H1 (cell line): ENCODE measurements around the gene SLC24A4. TPM values are rescaled to one million over a fixed set of nuclear protein-coding genes. Genes with fewer than 3 reads are reported as not detected.

ENCODE experiments used
- E2F6 ChIP-seq: IDR thresholded peaks from 2 replicates; pipeline ENCODE4 v1.6.1; 2012; ENCODE audit warnings: inconsistent platforms
- FOSL1 ChIP-seq: IDR thresholded peaks from 2 replicates; pipeline ENCODE4 v1.6.1; 2011; ENCODE audit warnings: mild to moderate bottlenecking, low read depth, low read length, moderate library complexity; ENCODE audit not compliant: insufficient read depth
- SIRT6 ChIP-seq: IDR thresholded peaks from one replicate; pipeline ENCODE4 v1.7.1; 2012; ENCODE audit warnings: low read length, inconsistent platforms
- SRF ChIP-seq: IDR thresholded peaks from 2 replicates; pipeline ENCODE4 v1.6.1; 2011; ENCODE audit warnings: mild to moderate bottlenecking, low read depth, low read length, moderate library complexity
- TAF1 ChIP-seq: IDR thresholded peaks from 2 replicates; pipeline ENCODE4 v1.6.1; 2011; ENCODE audit warnings: mild to moderate bottlenecking, low read depth, low read length
- ZNF274 ChIP-seq: IDR thresholded peaks from 2 replicates; pipeline ENCODE4 v1.7.0; 2012; ENCODE audit warnings: low read length, borderline replicate concordance; ENCODE audit errors: extremely low read depth
- polyA plus RNA-seq, 7 experiments: library from polyadenylated mRNA; depleted of rRNA in 3 of 7; stranded (reverse) in 5 of 7; unstranded in 2 of 7; fragments of >200 nt in 5 of 7; fragments of 200-250 nt in 2 of 7; gene quantifications; 1 replicate in 5 of 7; 2 replicates in 1 of 7; 4 replicates in 1 of 7; pipeline versions ENCODE4 v1.2.1 to v1.2.3, GENCODE V29; 2011 to 2013; ENCODE audit warnings: missing spikeins in 2 of 7, mixed read lengths in 2 of 7
- total RNA-seq: library from RNA; stranded (reverse); fragmentation: NEBNext Ultra II Directional; extraction: Animal tissue kit (Norgen Biotek cat#: 25700); gene quantifications from 2 replicates; pipeline ENCODE4 v1.2.1, GENCODE V29; 2021

The SLC24A4 gene
- total and polyA plus RNA-seq, 2 of the 8 experiments (the other 6 are each of a cell fraction or from before 2014, with no cell fraction given): 0.27 to 0.89 TPM

GRCh38 chr14:92325835-92326234 is 2.9 kb downstream of the SLC24A4 start (continued):
- TF ChIP-seq E2F6: no peak
- TF ChIP-seq FOSL1: no peak
- no peak for TF ChIP-seq SIRT6
- TF ChIP-seq SRF: no peak
- no peak for TF ChIP-seq ZNF274
- TF ChIP-seq TAF1: no peak
